ENCODE results near the gene PGAM1.

PGAM1 gene

GRCh38 chr10:97425964-97426775 is at the start of gene PGAM1:
Gene PGAM1, plus strand, starts transcription at chr10:97426191. Its CDS starts 117 bp downstream, at chr10:97426308.
- Histone ChIP-seq H3K4me2 (ENCODE audit: low read depth, low read length, poor library complexity, severe bottlenecking) (peak within 1 kb of the TSS; percentile 92), H3F3A (ENCODE audit: insufficient read depth) (peaks cover 15% of the 10 kb centered on the region), H3K79me2 (ENCODE audit: insufficient read depth, low read length) (peaks cover 42% of the 10 kb centered on the region), H4K20me1 (ENCODE audit: low read depth, low read length) (peaks cover 9% of the 10 kb centered on the region), H2AFZ (ENCODE audit: low read depth, low read length, severe bottlenecking) (peak within 1 kb of the TSS; percentile 69), H3K9me2 (replicated peaks; ENCODE audit: insufficient read depth, low read length) (no peaks in the 10 kb centered on the region), H3K36me3 (ENCODE audit: low read length) (peaks cover 17% of the 10 kb centered on the region), H3K27me3 (ENCODE audit: low read length) (no peaks in the 10 kb centered on the region), H3K9ac (ENCODE audit: low read length) (peak within 1 kb of the TSS; percentile 95), H3K4me3 (ENCODE audit: insufficient read depth, low read length, poor library complexity, severe bottlenecking) (peak within 1 kb of the TSS; percentile 83), H3K27ac (ENCODE audit: low read depth, low read length) (peak within 1 kb of the TSS; percentile 62), H3K9me3 (ENCODE audit: insufficient read depth, low read length) (no peaks in the 10 kb centered on the region)
- TF ChIP-seq EZH2phosphoT487 (conservative IDR thresholded peaks at IDR 0.05; ENCODE audit: low read length), result no peak
- TF ChIP-seq CTCF (IDR thresholded peaks at IDR 0.05; ENCODE audit: insufficient read depth, low read length, poor library complexity, severe bottlenecking), result peak; percentile 57

- no peaks in the 10 kb centered on the region for H3K27me3 ChIP-seq (ENCODE audit: low read length)
- no peak overlapping the region for H3K27ac ChIP-seq (ENCODE audit: low read depth, low read length)
- no peak overlapping the region for H3K9ac ChIP-seq (ENCODE audit: low read length)
- no peak overlapping the region for H3K4me2 ChIP-seq (ENCODE audit: low read depth, low read length, poor library complexity, severe bottlenecking)
- no peaks in the 10 kb centered on the region for H3K36me3 ChIP-seq (ENCODE audit: low read length)
- no peaks in the 10 kb centered on the region for H3F3A ChIP-seq (ENCODE audit: insufficient read depth)
- no peaks in the 10 kb centered on the region for H4K20me1 ChIP-seq (ENCODE audit: low read depth, low read length)
- no peak overlapping the region for H3K4me3 ChIP-seq (ENCODE audit: insufficient read depth, low read length, poor library complexity, severe bottlenecking)
- no peaks in the 10 kb centered on the region for H3K9me3 ChIP-seq (ENCODE audit: insufficient read depth, low read length)
- TF ChIP-seq CTCF (IDR thresholded peaks at IDR 0.05; ENCODE audit: insufficient read depth, low read length, poor library complexity, severe bottlenecking) (no peak), EZH2phosphoT487 (conservative IDR thresholded peaks at IDR 0.05; ENCODE audit: low read length) (no peak)
- no peaks in the 10 kb centered on the region for H3K79me2 ChIP-seq (ENCODE audit: insufficient read depth, low read length)
- H3K9me2 ChIP-seq (replicated peaks; ENCODE audit: insufficient read depth, low read length), result no peaks in the 10 kb centered on the region
- no peak overlapping the region for H2AFZ ChIP-seq (ENCODE audit: low read depth, low read length, severe bottlenecking)
Observed at GRCh38 chr10:97376413-97376812, 49.6 kb upstream of the PGAM1 start.

GRCh38 chr10:97378933-97379921 is 46.8 kb upstream of the PGAM1 start:
- Histone ChIP-seq H3K36me3 (ENCODE audit: low read length) (no peaks in the 10 kb centered on the region), H3K9ac (ENCODE audit: low read length) (no peak overlapping the region)

More at GRCh38 chr10:97378933-97379921, 46.8 kb upstream of the PGAM1 start:
- no peak overlapping the region for H3K4me2 ChIP-seq (ENCODE audit: low read depth, low read length, poor library complexity, severe bottlenecking)
- H4K20me1 ChIP-seq (ENCODE audit: low read depth, low read length), result no peaks in the 10 kb centered on the region
- H3F3A ChIP-seq (ENCODE audit: insufficient read depth), result no peaks in the 10 kb centered on the region
- H3K79me2 ChIP-seq (ENCODE audit: insufficient read depth, low read length), result no peaks in the 10 kb centered on the region
- TF ChIP-seq EZH2phosphoT487 (conservative IDR thresholded peaks at IDR 0.05; ENCODE audit: low read length), result no peak
- TF ChIP-seq CTCF (IDR thresholded peaks at IDR 0.05; ENCODE audit: insufficient read depth, low read length, poor library complexity, severe bottlenecking), result no peak
- no peaks in the 10 kb centered on the region for H3K9me2 ChIP-seq (replicated peaks; ENCODE audit: insufficient read depth, low read length)
- H3K27me3 ChIP-seq (ENCODE audit: low read length), result no peaks in the 10 kb centered on the region
- H3K27ac ChIP-seq (ENCODE audit: low read depth, low read length), result no peak overlapping the region
- no peaks in the 10 kb centered on the region for H3K9me3 ChIP-seq (ENCODE audit: insufficient read depth, low read length)
- H3K4me3 ChIP-seq (ENCODE audit: insufficient read depth, low read length, poor library complexity, severe bottlenecking), result no peak overlapping the region
- no peak overlapping the region for H2AFZ ChIP-seq (ENCODE audit: low read depth, low read length, severe bottlenecking)

All from SU-DHL-6 (cell line).